ENCODE measurements around the gene KIF5A.

Gene KIF5A

GRCh38 chr12:57622293-57623245 lies 72.7 kb downstream of the KIF5A start:
- no peak for DNase-seq

DNA sequence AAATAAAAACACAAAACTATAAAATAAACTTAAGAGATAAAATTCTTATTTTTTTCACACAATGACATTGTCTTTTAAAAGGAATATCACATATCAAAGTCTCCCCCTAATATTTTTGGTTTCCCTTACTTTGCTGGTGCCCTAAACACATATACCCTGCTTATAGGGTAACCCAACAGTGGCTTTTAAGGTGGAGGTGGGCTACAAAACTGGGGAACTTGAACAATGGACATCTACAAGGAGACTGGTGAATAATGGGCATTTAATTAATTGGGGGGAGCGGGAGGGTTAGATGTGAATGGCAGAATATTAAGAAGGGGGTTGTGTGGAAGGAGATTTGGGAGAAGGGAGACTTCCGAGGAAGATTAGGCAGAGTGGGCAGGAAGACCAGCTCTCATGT lies 73.5 kb downstream of the KIF5A start:
- DNase-seq = no peak

GRCh38 chr12:57623811-57624390 lies 74.1 kb downstream of the KIF5A start:
- no peak for DNase-seq

GRCh38 chr12:57624441-57625220 lies 74.8 kb downstream of the KIF5A start:
- DNase-seq = no peak

- no peak for DNase-seq
These were observed 75.6 kb downstream of the KIF5A start for GRCh38 chr12:57625261-57626032.

DNA sequence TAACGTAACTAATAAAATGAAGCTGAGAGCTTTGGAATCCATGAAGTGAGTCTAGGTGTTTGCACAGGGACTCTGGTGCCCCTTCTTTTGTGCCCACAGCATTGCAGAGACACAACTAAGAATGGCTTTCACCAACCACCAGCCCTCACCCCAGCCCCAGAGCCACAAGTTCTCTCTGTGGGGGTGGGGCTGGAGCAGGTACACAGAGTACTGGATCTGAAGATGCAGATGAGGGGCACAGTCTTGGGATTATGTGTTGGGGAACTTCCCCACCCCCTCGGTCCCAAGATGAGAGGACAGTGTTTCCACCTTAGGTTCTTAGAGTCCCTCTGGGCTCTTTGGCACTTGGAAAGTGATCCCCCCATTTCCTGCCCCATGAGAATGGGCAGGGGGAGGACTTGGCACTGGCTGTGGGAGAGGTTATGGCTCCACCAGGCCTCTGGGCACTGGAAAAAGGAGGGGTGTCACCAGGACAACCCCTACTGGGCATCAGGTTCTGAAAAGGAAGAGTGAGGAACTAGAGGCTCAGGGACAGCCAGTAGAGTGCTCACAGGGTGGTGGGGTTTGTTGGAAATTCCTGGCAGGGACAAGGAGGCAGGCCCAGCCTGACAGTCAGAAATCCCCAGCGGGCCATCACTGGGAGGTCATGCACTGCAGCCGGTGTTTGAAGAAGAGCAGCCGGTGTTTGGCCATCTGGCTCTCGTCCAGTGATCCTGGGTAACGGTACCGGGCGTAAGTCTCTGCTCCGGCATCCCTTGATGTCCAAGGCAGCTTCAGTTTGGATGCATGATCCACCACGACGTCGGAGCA lies 76.5 kb downstream of the KIF5A start:
- no peak for DNase-seq

GRCh38 chr12:57626921-57627445 lies 77.1 kb downstream of the KIF5A start:
- DNase-seq = no peak

DNA sequence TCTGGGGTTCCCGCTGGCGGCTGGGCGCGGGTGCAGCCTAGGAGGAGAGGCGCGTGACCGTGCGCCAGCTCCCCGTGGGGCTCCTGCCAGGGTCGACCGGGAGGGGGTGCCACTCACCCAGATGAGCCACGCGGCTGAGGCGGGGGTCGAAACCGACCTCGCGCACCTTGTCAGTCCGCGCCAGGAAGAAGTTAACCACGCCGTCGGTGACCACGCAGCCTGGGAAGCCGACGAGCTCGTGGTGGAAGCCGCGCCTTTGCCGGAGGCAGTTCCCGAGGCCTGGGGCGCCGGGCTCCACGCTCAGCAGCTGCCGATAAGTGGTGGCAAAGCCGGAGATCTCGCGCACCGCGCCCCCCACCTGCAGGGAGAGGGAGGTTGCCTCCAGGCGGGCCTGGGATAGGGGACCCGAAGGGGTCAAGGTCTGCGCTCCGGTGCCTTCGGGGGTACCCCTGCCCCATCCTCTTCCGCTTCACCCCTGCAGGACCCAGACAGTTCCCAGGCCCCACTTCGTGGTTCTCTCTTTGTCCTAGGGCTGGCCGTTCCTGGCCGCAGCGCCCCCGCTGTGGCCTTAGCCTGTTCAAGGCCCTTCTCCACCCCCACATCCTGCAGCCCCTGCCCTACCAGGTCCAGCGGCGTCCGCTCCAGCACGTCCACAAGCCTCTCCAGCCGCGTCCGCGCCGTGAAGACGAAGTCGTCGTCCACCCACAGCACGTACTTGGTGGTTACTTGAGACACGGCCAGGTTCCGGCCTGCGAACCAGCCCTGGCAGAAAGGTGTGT lies 77.8 kb downstream of the KIF5A start:
- no peak for DNase-seq

- DNase-seq = no peak
These were observed 78.7 kb downstream of the KIF5A start for GRCh38 chr12:57628280-57629191.

DNA sequence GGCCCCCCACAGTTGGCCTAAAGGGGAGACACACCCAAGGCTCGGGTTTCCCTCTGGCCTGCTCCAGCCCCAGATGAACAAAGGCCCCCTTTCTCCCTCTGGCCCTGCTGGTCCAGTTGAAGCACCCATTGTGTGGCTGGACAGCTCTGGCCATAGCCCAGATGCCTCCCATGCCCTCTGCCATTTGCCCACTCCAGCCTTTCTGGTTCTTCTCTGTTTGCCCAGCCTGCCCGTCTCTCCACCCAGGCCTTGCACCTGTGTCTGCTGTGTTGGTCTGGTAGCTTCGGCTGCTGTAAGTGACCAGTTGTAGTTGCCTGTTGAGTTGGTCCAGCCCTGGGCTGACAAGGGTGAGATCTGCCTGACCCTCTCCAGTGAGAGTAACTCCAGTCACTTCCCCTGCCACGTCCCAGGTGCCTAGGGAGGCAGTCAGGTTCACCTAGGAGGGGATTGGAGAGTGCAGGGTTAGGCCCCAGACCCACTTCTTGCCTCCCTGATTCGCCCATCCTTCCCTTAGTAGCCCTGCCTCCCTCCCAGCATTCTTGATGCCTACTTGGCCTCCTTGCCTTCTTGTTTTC lies 80.1 kb downstream of the KIF5A start:
- no peak for DNase-seq

GRCh38 chr12:57630891-57631433 lies 81.1 kb downstream of the KIF5A start:
- no peak for DNase-seq

- no peak for DNase-seq
These were observed 81.8 kb downstream of the KIF5A start for GRCh38 chr12:57631566-57632072.

GRCh38 chr12:57632073-57632957 lies 82.5 kb downstream of the KIF5A start:
- no peak for DNase-seq

- peak; percentile 66 for DNase-seq
These were observed 83.4 kb downstream of the KIF5A start, which contains the start of gene B4GALNT1 for GRCh38 chr12:57632958-57633840. TSS of gene B4GALNT1 (minus strand) at chr12:57633201. CDS start at chr12:57632132, 1,069 bp downstream.
